HEK293T (cell line): Measurements from ENCODE around the gene NOS3.
A peak's percentile ranks its signal among the peaks of the same experiment; 100 is the strongest.

Source experiments
- CTCF ChIA-PET: fragments of 350-600 bp; formaldehyde crosslinking; extraction: SDS; loops from one replicate; lab custom pipeline; 2021; ENCODE audit warnings: antibody characterized with exemption, inconsistent platforms; lab: Yijun Ruan, JAX
- POLR2A ChIA-PET: fragments of 350-600 bp; formaldehyde crosslinking; extraction: SDS; loops from one replicate; lab custom pipeline; 2020; ENCODE audit warnings: antibody characterized with exemption, inconsistent platforms; lab: Yijun Ruan, JAX
- DNase-seq: peaks from one replicate; pipeline ENCODE4 v3.0.0; 2012; ENCODE audit warnings: mixed read lengths; ENCODE audit errors: extremely low spot score
- ARNT ChIP-seq: fragments of 450-650 bp; IDR thresholded peaks from 2 replicates; pipeline ENCODE4 v1.6.1; 2017; ENCODE audit warnings: mild to moderate bottlenecking
- BHLHE40 ChIP-seq: fragments of 450-650 bp; IDR thresholded peaks from 2 replicates; pipeline ENCODE4 v1.6.1; 2016; ENCODE audit warnings: mild to moderate bottlenecking, moderate library complexity, borderline replicate concordance
- CTBP1 ChIP-seq: fragments of 450-650 bp; IDR thresholded peaks from 2 replicates; pipeline ENCODE4 v1.6.1; 2016; ENCODE audit warnings: borderline replicate concordance
- ELF4 ChIP-seq: fragments of 450-650 bp; IDR thresholded peaks from 2 replicates; pipeline ENCODE4 v1.6.1; 2017; ENCODE audit warnings: antibody characterized with exemption
- FOXA1 ChIP-seq: fragments of 450-650 bp; IDR thresholded peaks from 2 replicates; pipeline ENCODE4 v1.6.1; 2016; ENCODE audit warnings: mild to moderate bottlenecking
- FOXK2 ChIP-seq: fragments of 450-650 bp; IDR thresholded peaks from 2 replicates; pipeline ENCODE4 v1.6.1; 2016; ENCODE audit warnings: mild to moderate bottlenecking
- FOXM1 ChIP-seq: fragments of 450-650 bp; IDR thresholded peaks from 2 replicates; pipeline ENCODE4 v1.6.1; 2017; ENCODE audit warnings: mild to moderate bottlenecking, borderline replicate concordance
- HDGF ChIP-seq: fragments of 450-650 bp; IDR thresholded peaks from 2 replicates; pipeline ENCODE4 v1.6.1; 2017; ENCODE audit warnings: antibody characterized with exemption, borderline replicate concordance
- L3MBTL2 ChIP-seq: fragments of 450-650 bp; conservative IDR thresholded peaks from 2 replicates; pipeline ENCODE4 v1.6.1; 2016; ENCODE audit warnings: mild to moderate bottlenecking
- LEF1 ChIP-seq: fragments of 450-650 bp; IDR thresholded peaks from 2 replicates; pipeline ENCODE4 v1.6.1; 2017; ENCODE audit warnings: mild to moderate bottlenecking, borderline replicate concordance
- NFRKB ChIP-seq: fragments of 450-650 bp; IDR thresholded peaks from 2 replicates; pipeline ENCODE4 v1.6.1; 2016; ENCODE audit warnings: mild to moderate bottlenecking, moderate library complexity
- SP1 ChIP-seq: fragments of 450-650 bp; IDR thresholded peaks from 2 replicates; pipeline ENCODE4 v1.6.1; 2017
- SUZ12 ChIP-seq: fragments of 450-650 bp; IDR thresholded peaks from 2 replicates; pipeline ENCODE4 v1.6.1; 2016; ENCODE audit warnings: mild to moderate bottlenecking
- TARDBP ChIP-seq: fragments of 450-650 bp; IDR thresholded peaks from 2 replicates; pipeline ENCODE4 v1.6.1; 2016
- ZNF384 ChIP-seq: fragments of 450-650 bp; IDR thresholded peaks from 2 replicates; pipeline ENCODE4 v1.6.1; 2016
- TF ChIP-seq, protein P1 (sequence below): fragments of 450-650 bp; IDR thresholded peaks from 2 replicates; pipeline ENCODE4 v1.6.1; 2016

The NOS3 gene

DNA sequence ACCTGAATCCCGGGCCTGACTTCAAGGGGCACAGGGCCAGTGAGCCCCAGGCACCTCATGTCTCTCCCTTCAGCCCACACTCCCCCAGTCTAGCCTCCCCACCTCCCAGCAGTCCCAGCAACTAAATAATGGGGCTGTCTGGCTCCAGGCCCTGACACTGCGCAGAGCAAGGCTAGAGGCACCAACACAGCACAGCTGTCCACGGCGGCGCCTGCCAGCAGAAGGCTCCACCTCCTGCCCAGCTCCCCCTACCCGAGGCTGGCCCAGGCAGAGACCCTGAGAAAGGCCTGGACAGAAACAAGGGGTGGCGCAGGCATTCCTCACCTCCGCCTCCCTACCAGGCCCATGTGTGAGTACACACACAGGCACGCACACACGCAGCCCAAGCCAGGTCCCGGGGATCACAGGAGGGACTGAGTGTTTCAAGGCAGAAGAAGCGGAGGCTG is 18.8 kb upstream of the NOS3 start:
- DNase-seq = no peak
- POLR2A ChIA-PET = no interaction called here

DNA sequence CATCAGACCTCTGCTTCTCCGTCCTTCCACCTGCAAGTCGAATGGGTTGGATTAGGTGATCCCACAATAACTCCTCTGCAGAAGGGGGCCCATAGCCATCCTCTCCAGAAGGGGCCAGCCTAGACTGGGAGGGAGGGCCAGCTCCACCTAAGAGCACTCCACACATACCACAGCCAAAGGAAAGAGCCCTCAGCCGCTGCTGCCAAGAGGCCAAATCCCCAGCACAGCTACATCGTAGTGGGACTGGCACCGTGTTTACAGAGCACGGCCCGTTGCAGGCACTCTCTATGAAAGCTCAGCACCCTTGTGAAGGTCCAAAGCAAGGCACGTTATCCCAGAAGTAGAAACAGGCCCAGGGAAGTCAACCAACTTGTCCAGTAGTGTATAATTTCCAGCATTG is 18.1 kb upstream of the NOS3 start:
- TF ChIP-seq ELF4 (no peak), SP1 (no peak), HDGF (no peak), CTBP1 (no peak), FOXA1 (no peak), FOXM1 (no peak), ARNT (no peak), FOXK2 (no peak), TARDBP (no peak), NFRKB (no peak), SUZ12 (no peak), ZNF384 (no peak), BHLHE40 (no peak), LEF1 (no peak), L3MBTL2 (no peak)
- TF ChIP-seq, protein P1, sequence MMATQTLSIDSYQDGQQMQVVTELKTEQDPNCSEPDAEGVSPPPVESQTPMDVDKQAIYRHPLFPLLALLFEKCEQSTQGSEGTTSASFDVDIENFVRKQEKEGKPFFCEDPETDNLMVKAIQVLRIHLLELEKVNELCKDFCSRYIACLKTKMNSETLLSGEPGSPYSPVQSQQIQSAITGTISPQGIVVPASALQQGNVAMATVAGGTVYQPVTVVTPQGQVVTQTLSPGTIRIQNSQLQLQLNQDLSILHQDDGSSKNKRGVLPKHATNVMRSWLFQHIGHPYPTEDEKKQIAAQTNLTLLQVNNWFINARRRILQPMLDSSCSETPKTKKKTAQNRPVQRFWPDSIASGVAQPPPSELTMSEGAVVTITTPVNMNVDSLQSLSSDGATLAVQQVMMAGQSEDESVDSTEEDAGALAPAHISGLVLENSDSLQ = no peak
- POLR2A ChIA-PET = no interaction called here
- no peak for DNase-seq
- CTCF ChIA-PET = no interaction called here

More for the DNA sequence above, 18.8 kb upstream of the NOS3 start:
- CTCF ChIA-PET = no interaction called here
- TF ChIP-seq BHLHE40 (no peak), ELF4 (no peak), SP1 (no peak), LEF1 (no peak), FOXM1 (no peak), FOXA1 (no peak), ARNT (no peak), TARDBP (no peak), NFRKB (no peak), FOXK2 (no peak), SUZ12 (no peak), ZNF384 (no peak), CTBP1 (no peak)
- TF ChIP-seq, protein P1 = no peak

DNA sequence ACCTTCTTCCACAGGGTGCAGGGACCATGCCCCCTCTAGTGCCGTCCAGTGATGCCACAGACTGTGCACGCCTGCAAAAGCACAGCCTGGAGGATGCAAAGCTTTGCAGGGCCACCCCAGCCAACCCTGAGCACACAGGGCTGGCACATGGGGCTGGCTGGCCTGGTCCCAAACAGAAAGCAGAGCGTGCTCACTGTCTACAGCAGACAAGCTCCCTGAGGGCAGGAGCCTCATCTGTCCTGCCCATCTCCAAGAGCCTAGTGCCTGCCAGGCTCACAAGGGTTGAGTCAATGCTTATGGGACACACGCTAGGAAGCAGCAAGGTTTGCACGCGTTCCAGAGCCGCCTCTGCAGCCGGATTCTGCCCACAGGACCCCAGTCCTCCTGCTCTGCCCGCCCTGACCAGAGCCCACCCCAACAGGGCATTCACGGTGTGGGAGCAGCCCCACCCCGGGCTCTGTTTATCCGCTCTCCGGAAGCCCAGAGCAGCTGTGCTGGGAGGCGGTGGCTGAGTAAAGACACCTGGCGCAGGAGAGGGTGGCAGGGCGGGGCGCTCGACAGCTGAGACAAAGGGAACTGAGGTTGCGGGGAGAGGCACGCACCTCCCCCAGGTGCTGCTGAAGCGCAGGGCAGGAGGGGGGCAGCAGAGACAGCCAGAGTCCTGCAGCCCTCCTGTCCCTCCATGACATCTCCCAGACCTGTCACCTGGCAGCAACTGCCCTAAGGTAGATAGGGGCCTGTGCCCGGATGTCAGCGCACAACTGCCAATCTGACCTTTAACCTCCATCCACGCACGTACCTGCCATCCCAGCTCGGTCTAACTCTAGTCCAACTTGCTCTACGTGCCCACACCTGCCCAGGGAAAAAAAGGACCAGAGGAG is 17.0 kb upstream of the NOS3 start:
- ChIA-PET CTCF (no interaction called here), POLR2A (no interaction called here)
- TF ChIP-seq SUZ12 = no peak
- no peak for TF ChIP-seq ZNF384
- TF ChIP-seq HDGF = no peak
- no peak for TF ChIP-seq NFRKB
- no peak for TF ChIP-seq FOXA1
- DNase-seq = no peak

DNA sequence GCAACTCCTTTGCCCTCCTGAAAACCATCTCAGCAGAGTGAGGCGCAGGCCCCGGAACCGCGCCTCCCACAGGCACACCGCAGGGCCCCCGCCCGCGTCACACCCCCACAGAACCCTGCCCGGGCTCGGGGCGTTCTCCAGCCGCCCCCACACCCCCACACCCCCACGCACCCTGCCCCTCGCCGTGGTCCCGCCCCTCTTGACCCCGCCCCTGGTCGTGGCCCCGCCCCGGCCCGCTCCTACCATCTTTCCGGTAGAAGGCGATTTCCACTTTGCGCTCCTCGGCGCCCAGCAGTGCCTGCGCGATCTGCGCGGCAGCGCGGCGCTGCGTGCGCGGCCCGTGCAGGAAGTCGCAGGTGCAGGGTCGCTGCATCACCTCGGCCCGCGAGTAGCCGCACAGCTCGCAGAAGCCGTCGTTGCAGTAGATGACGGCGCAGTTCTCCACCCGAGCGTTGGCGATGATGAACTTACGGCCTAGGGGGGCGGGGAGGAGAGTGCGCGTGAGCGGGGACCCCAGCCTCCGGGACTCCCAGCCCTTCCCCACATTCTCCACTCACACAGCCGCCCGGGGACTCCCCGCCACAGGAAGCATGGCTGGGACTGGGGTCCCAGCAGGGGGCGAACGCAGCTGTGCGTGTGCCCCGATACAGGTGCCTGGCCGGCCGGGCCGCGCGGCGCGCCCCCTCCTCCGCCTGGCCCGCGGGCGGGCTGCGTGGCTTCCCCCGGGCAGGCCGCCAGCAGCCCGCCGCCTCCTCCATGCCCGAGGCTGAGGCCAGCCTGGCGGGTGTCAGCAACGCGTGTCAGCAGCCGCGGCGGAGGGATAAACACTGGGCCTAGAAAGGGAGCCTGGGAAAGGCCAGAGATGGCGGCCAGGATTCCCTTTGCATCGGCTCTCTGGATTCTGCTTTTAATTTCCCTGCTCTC is 16.1 kb upstream of the NOS3 start:
- TF ChIP-seq ARNT (0 out of 2 replicates have a peak, but pooled peaks have one; percentile 43), HDGF (no peak), FOXM1 (peak; percentile 52; the same call in 1 of the 2 replicates)
- ChIA-PET POLR2A (no interaction called here), CTCF (interaction anchor here (0.8 to 2.0 kb wide), 4 partner anchors 9 to 76 kb away, joined by 3 to 12 read pairs (median 6); no protein-coding TSS in a partner anchor)
- DNase-seq = peak; percentile 75

DNA sequence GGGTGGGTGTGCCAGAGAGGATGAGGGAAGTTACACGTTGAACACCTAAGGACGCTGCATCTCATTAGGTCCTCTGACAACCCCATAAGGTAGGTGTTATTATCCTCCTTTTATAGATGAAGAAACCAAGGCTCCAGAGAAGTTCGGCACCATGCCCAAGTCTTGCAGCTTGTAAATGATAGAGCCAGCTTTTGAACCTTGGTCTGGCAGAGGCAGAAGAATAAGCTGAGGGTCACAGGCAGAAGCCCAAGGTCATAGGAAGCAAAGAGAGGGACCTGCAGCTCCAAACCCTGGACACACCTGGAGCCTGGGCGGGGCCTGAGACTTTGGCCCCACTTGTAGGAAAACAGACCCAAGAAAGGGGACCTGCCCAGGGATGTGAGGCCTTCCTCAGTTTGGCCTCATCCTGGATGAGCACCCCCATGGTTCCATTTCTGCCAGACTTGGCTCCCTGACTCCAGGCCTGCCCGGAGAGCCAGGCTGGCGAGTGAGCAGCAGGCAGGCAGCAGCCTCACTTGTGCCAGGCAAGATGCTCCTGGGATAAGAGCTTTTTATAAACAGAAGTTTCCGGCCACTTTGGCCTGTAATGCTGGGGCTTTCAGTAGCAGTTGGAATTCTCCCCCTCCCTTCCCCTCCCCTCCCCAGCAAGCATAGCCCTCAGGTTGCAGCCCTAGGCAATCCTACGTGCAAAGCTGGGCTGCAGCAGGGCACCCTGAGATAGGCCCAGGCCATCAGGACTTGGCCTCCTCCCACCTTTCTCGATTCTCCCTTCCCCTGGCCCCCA is 15.1 kb upstream of the NOS3 start:
- POLR2A ChIA-PET = no interaction called here

More for the DNA sequence above, 15.1 kb upstream of the NOS3 start:
- no peak for DNase-seq
- CTCF ChIA-PET = interaction anchor here (0.8 to 2.0 kb wide), 4 partner anchors 8 to 77 kb away, joined by 3 to 12 read pairs (median 6); no protein-coding TSS in a partner anchor
- TF ChIP-seq NFRKB = no peak
- TF ChIP-seq L3MBTL2 = no peak
- no peak for TF ChIP-seq BHLHE40
- TF ChIP-seq LEF1 = no peak
- TF ChIP-seq ZNF384 = no peak
- no peak for TF ChIP-seq HDGF
- TF ChIP-seq SP1 = no peak
- no peak for TF ChIP-seq SUZ12
- TF ChIP-seq FOXK2 = no peak
- TF ChIP-seq, protein P1 = no peak
- no peak for TF ChIP-seq FOXA1
- no peak for TF ChIP-seq TARDBP
- no peak for TF ChIP-seq CTBP1
- TF ChIP-seq FOXM1 = no peak
